Suprapubic skin (tissue), 4 donors: ENCODE measurements around the gene THOC2. TPM values are rescaled to one million over a fixed set of nuclear protein-coding genes. Genes with fewer than 3 reads are reported as not detected.

Experiments used
- DNase-seq, 2 donors: peaks; one replicate each; pipeline ENCODE4 v3.0.0-alpha.2; 2019; ENCODE audit warnings: low spot score in 2 of 2
- H3K27ac ChIP-seq: fragments of 200-600 bp; sonication (generic); one replicate; pipeline ENCODE4 v1.5.1; 2019
- H3K27me3 ChIP-seq: fragments of 200-600 bp; sonication (generic); one replicate; pipeline ENCODE4 v1.5.1; 2019
- H3K36me3 ChIP-seq: fragments of 200-600 bp; sonication (generic); one replicate; pipeline ENCODE4 v1.5.1; 2019
- H3K4me1 ChIP-seq: fragments of 200-600 bp; sonication (generic); one replicate; pipeline ENCODE4 v1.5.1; 2019
- H3K4me3 ChIP-seq: fragments of 200-600 bp; sonication (generic); one replicate; pipeline ENCODE4 v1.5.1; 2019; ENCODE audit warnings: mild to moderate bottlenecking
- H3K9me3 ChIP-seq: fragments of 200-600 bp; sonication (generic); one replicate; pipeline ENCODE4 v1.5.1; 2019
- CTCF ChIP-seq, 2 donors: fragments of 200-600 bp in 1 of 2; fragments of 450-650 bp in 1 of 2; sonication (generic) in 1 of 2; IDR thresholded peaks; one replicate each; pipeline ENCODE4 v1.5.1; 2016 to 2019; ENCODE audit warnings: antibody characterized with exemption in 2 of 2, mild to moderate bottlenecking in 1 of 2, moderate library complexity in 1 of 2
- EP300 ChIP-seq: sonication (generic); formaldehyde crosslinking; IDR thresholded peaks from one replicate; pipeline ENCODE4 v1.6.1; 2017; ENCODE audit warnings: antibody characterized with exemption
- POLR2A ChIP-seq, 2 donors: fragments of 450-650 bp; IDR thresholded peaks; one replicate each; pipeline ENCODE4 v1.6.1; 2017; ENCODE audit warnings: antibody characterized with exemption in 2 of 2, mild to moderate bottlenecking in 2 of 2, moderate library complexity in 2 of 2
- POLR2AphosphoS5 ChIP-seq, 3 donors: sonication (generic); formaldehyde crosslinking; IDR thresholded peaks; one replicate each; pipeline ENCODE4 v1.6.1; 2017; ENCODE audit warnings: antibody characterized with exemption in 3 of 3
- WGBS: methylation state at CpG from one replicate; pipeline ENCODE4 v1.1.5; 2018; 5-methylcytosine and 5-hydroxymethylcytosine counted together
- total RNA-seq, 4 donors: library from RNA; depleted of rRNA; stranded (reverse); fragments of >200 nt; gene quantifications; one replicate each; pipeline ENCODE4 v1.1.0, GENCODE V29; 2016

Gene THOC2
- total RNA-seq, 4 donors from 2014 or later, result 61.6 to 184 (median 71.1) TPM

GRCh38 chrX:123749643-123750042, 16.8 kb upstream of the THOC2 start:
- no peak overlapping the region for H3K27ac ChIP-seq
- WGBS, result 78% methylated on average over 2 of the region's 2 CpGs
- TF ChIP-seq EP300, result peak; percentile 84
- no peak for TF ChIP-seq POLR2AphosphoS5 (IDR thresholded peaks at IDR 0.05)
- H3K9me3 ChIP-seq, result no peaks in the 10 kb centered on the region
- H3K36me3 ChIP-seq, result no peaks in the 10 kb centered on the region
- H3K4me1 ChIP-seq, result no peaks in the 10 kb centered on the region
- DNase-seq, result no peak
- no peaks in the 10 kb centered on the region for H3K27me3 ChIP-seq
- no peak overlapping the region for H3K4me3 ChIP-seq

GRCh38 chrX:123745511-123745910, 12.7 kb upstream of the THOC2 start:
- Histone ChIP-seq H3K27ac (no peak overlapping the region), H3K4me1 (no peaks in the 10 kb centered on the region), H3K36me3 (no peaks in the 10 kb centered on the region), H3K27me3 (no peaks in the 10 kb centered on the region), H3K4me3 (no peak overlapping the region), H3K9me3 (no peaks in the 10 kb centered on the region)
- TF ChIP-seq EP300 (no peak), CTCF (IDR thresholded peaks at IDR 0.05) (no peak), POLR2A (IDR thresholded peaks at IDR 0.05) (no peak), POLR2AphosphoS5 (IDR thresholded peaks at IDR 0.05) (no peak)
- 47% methylated on average over 3 of the region's 3 CpGs for WGBS
- no peak for DNase-seq

- no peak overlapping the region for H3K27ac ChIP-seq
- TF ChIP-seq POLR2AphosphoS5 (IDR thresholded peaks at IDR 0.05) (no peak), EP300 (no peak), POLR2A (IDR thresholded peaks at IDR 0.05) (no peak), CTCF (IDR thresholded peaks at IDR 0.05) (no peak)
- 81% methylated on average over 1 of the region's 1 CpG for WGBS
- no peaks in the 10 kb centered on the region for H3K36me3 ChIP-seq
- H3K4me3 ChIP-seq, result no peak overlapping the region
- H3K27me3 ChIP-seq, result no peaks in the 10 kb centered on the region
- no peaks in the 10 kb centered on the region for H3K9me3 ChIP-seq
- no peak for DNase-seq
- H3K4me1 ChIP-seq, result no peaks in the 10 kb centered on the region
These were observed 10.5 kb upstream of the THOC2 start for GRCh38 chrX:123743312-123743711.

- WGBS, result 88% methylated on average over 1 of the region's 1 CpG
- H3K4me3 ChIP-seq, result no peak overlapping the region
- H3K36me3 ChIP-seq, result no peaks in the 10 kb centered on the region
- no peaks in the 10 kb centered on the region for H3K4me1 ChIP-seq
- no peaks in the 10 kb centered on the region for H3K9me3 ChIP-seq
- no peaks in the 10 kb centered on the region for H3K27me3 ChIP-seq
- DNase-seq, result no peak
- no peak overlapping the region for H3K27ac ChIP-seq
- TF ChIP-seq POLR2AphosphoS5 (IDR thresholded peaks at IDR 0.05) (no peak), CTCF (IDR thresholded peaks at IDR 0.05) (no peak), EP300 (no peak), POLR2A (IDR thresholded peaks at IDR 0.05) (no peak)
These were observed 9.6 kb upstream of the THOC2 start for GRCh38 chrX:123742440-123742839.

- no peaks in the 10 kb centered on the region for H3K27me3 ChIP-seq
- no peak for TF ChIP-seq EP300
- WGBS, result 84% methylated on average over 3 of the region's 3 CpGs
- no peaks in the 10 kb centered on the region for H3K9me3 ChIP-seq
- H3K27ac ChIP-seq, result no peak overlapping the region
- H3K36me3 ChIP-seq, result no peaks in the 10 kb centered on the region
- no peaks in the 10 kb centered on the region for H3K4me1 ChIP-seq
- H3K4me3 ChIP-seq, result no peak overlapping the region
- DNase-seq, result no peak
These were observed 7.7 kb upstream of the THOC2 start for GRCh38 chrX:123740536-123740935.

GRCh38 chrX:123740006-123740405, 7.2 kb upstream of the THOC2 start:
- TF ChIP-seq CTCF (IDR thresholded peaks at IDR 0.05), result no peak
- TF ChIP-seq EP300, result no peak
- no peak for TF ChIP-seq POLR2A (IDR thresholded peaks at IDR 0.05)
- TF ChIP-seq POLR2AphosphoS5 (IDR thresholded peaks at IDR 0.05), result no peak
- Histone ChIP-seq H3K27me3 (no peaks in the 10 kb centered on the region), H3K9me3 (no peaks in the 10 kb centered on the region), H3K36me3 (no peaks in the 10 kb centered on the region), H3K27ac (no peak overlapping the region), H3K4me3 (no peak overlapping the region), H3K4me1 (no peaks in the 10 kb centered on the region)
- DNase-seq, result no peak
- 59% methylated on average over 1 of the region's 1 CpG for WGBS
